ENCODE measurements around the gene TMIGD3. TPM values are rescaled to one million over a fixed set of nuclear protein-coding genes. Genes with fewer than 3 reads are reported as not detected.

Gene TMIGD3
- total and polyA plus RNA-seq, 2 of the 4 experiments (the other 2 are of a cell fraction), result under 0.01 to 0.12 TPM

- Histone ChIP-seq H4K91ac (ENCODE audit: insufficient read depth, low read depth, low read length) (no peak overlapping the region), H3K36me3 (ENCODE audit: control insufficient read depth, insufficient read depth, low read length) (no peaks in the 10 kb centered on the region), H3K23ac (ENCODE audit: low read depth, low read length) (no peak overlapping the region), H3K56ac (ENCODE audit: extremely low read depth, insufficient read depth, low read length) (no peak overlapping the region), H3K9me3 (ENCODE audit: control insufficient read depth, insufficient read depth, low read length) (no peaks in the 10 kb centered on the region), H4K8ac (ENCODE audit: low read depth in 2 of 2, low read length in 2 of 2) (no peak overlapping the region), H2AK9ac (replicated peaks; ENCODE audit: low read depth, low read length, poor library complexity) (no peak overlapping the region), H2BK5ac (ENCODE audit: low read depth, low read length, poor library complexity, severe bottlenecking) (no peak overlapping the region), H3K4ac (ENCODE audit: low read depth, low read length) (no peak overlapping the region), H3K4me2 (ENCODE audit: low read depth, low read length) (no peak overlapping the region), H4K5ac (ENCODE audit: low read depth, low read length) (no peak overlapping the region), H2AK5ac (ENCODE audit: low read depth, low read length) (no peak overlapping the region), H3K4me3 (ENCODE audit: insufficient read depth, low read depth, low read length) (no peak overlapping the region), H3K9ac (ENCODE audit: low read depth, low read length) (no peak overlapping the region), H3K14ac (replicated peaks; ENCODE audit: low read depth, low read length) (no peak overlapping the region), H2BK15ac (ENCODE audit: low read depth, low read length) (no peak overlapping the region), H4K20me1 (ENCODE audit: insufficient read depth, low read length) (no peaks in the 10 kb centered on the region), H3K27ac (ENCODE audit: insufficient read depth, low read length) (no peak overlapping the region), H3K18ac (ENCODE audit: low read depth, low read length) (no peak overlapping the region), H3K4me1 (ENCODE audit: control insufficient read depth, insufficient read depth, low read length) (no peaks in the 10 kb centered on the region), H3K27me3 (ENCODE audit: control insufficient read depth, insufficient read depth, low read length) (peaks cover 10% of the 10 kb centered on the region), H2BK20ac (ENCODE audit: low read depth, low read length) (no peak overlapping the region), H3K79me1 (ENCODE audit: low read depth in 1 of 2, low read length in 2 of 2) (no peaks in the 10 kb centered on the region), H2AFZ (replicated peaks; ENCODE audit: low read length, poor library complexity) (no peak overlapping the region), H2BK120ac (ENCODE audit: low read depth, low read length) (no peak overlapping the region), H3K9me1 (ENCODE audit: insufficient read depth, low read length) (no peaks in the 10 kb centered on the region)
- ChIA-PET CTCF (no interaction called here), POLR2A (ENCODE audit: unreplicated experiment) (no interaction called here)
- dilution Hi-C loops (cut with HindIII; ENCODE audit: low sequenced_read_pairs, unreplicated experiment), result no loop called here
- intact Hi-C loops (cut with micrococcal nuclease), result no loop called here
- no TSS peak for BruUV-seq (replicated peaks)
- ATAC-seq (ENCODE audit: low read depth) (no peak), DNase-seq (no peak)
- WGBS, 2 experiments (ENCODE audit: extremely low coverage in 2 of 2, insufficient read length in 1 of 2), result 100% methylated on average over 1 of the region's 9 CpGs; no CpG with 5 or more reads in 1 of the 2 experiments
- no peak for TF ChIP-seq CTCF (conservative IDR thresholded peaks at IDR 0.05; ENCODE audit: low read depth, low read length)
- TF ChIP-seq MXI1 (IDR thresholded peaks at IDR 0.05; ENCODE audit: borderline replicate concordance, low read depth, low read length), result no peak
- no peak for TF ChIP-seq MAFK (IDR thresholded peaks at IDR 0.05; ENCODE audit: low read depth, low read length)
- TF ChIP-seq USF2 (IDR thresholded peaks at IDR 0.05; ENCODE audit: low read depth, low read length), result no peak
- TF ChIP-seq NFE2L2 (IDR thresholded peaks at IDR 0.05; ENCODE audit: low read depth, low read length), result no peak
- TF ChIP-seq SMC3 (IDR thresholded peaks at IDR 0.05; ENCODE audit: low read depth, low read length), result no peak
- TF ChIP-seq RFX5 (IDR thresholded peaks at IDR 0.05; ENCODE audit: low read depth, low read length), result no peak
- TF ChIP-seq CHD1 (IDR thresholded peaks at IDR 0.05; ENCODE audit: low read depth, low read length), result no peak
- TF ChIP-seq CEBPB (IDR thresholded peaks at IDR 0.05; ENCODE audit: low read depth, low read length), result no peak
- in situ Hi-C loops (cut with MboI; ENCODE audit: low sequenced_read_pairs), result loop anchor here (25.0 kb wide), 1 partner anchor 874 kb away; no protein-coding TSS in a partner anchor
Measured at GRCh38 chr1:111488669-111489068, 14.8 kb downstream of the TMIGD3 start.
